GM03348 (cell line): Measurements from ENCODE around the gene NEURL1.
"Not testable (repeated sequence)": the region's sequence is repeated elsewhere in the genome, so short reads cannot be mapped to it uniquely, and the experiment has no call there.

Source experiments
- DNase-seq: peaks from one replicate; pipeline ENCODE4 v3.0.0; 2012; ENCODE audit warnings: low spot score

Gene NEURL1

GRCh38 chr10:103622935-103623574 is 129.6 kb downstream of the NEURL1 start:
- DNase-seq: no peak

DNA sequence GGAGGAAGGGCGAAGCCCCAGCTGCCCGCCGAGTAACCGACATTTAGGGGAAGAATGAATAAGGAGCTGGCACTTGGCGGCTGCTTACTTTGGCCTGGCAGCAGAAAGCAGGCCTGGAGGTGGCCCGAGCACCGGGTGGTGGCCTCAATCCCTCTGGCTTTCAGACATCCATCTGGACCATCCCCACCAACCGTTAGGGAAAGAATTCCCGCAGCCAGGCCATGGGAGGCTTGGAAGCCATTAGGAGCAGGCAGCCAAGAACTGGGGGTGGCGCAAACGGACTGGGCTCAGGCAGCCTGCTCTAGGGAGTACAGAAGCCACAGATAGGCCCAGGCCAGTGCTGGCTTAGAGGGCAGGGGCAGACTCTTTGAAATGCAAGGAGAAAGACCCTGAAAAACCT is 132.7 kb downstream of the NEURL1 start:
- DNase-seq: no peak

DNA sequence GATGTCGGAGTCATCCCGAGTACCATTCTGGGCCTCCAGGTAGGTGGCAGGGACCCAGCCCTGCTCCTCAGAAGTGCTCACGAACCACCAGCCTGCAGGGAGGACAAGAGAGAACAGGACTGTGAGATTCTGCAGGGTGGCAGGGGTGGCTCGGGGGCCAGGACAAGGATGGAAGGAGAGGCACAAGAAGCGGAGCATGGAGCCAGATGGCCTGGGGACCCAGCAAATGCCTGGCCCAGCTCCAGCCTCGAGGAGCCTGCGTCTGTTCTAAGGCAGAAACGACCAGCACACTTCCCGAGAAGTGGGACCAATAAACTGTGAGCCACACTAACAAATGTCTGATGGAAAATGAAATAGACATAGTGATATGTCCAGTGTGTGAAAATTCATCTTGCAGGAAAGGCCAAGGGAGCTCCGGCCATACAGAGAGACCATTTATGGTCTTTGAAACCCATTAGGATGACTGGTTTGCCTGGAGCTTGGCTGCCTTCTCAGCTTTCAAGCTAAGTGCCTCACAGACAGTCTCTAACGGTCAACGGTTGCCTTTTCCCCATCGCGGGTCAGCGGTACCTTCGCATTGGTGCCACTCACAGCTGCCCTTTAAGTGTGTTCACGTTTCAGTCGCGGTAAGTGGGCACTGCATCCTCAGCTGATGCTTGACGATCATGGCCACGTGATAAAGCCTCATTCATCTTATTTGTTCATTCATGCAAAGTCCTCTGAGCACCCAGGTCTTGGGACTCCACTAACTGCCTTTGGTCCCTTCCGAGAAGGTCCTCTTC is 133.8 kb downstream of the NEURL1 start:
- DNase-seq: no peak

DNA sequence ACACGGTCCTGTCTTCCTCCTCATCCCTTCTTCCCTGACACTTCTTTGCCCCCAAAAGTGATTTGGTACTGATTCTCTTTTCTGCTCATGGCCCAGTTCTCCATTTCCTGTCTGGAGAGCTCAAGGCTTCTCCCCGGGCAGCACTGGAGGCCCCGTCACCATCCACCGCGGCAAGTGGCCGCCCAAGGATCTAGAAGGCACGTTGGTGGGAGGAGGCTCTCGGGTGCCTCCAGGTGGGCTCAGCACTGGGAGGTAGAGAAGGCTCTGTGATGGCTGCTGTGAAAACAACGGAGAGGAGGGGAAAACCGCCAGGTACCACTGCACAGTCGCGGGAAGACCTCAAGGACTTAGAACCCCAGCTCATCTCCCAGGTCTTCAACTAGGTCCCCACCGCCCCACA is 134.4 kb downstream of the NEURL1 start:
- no peak for DNase-seq

DNA sequence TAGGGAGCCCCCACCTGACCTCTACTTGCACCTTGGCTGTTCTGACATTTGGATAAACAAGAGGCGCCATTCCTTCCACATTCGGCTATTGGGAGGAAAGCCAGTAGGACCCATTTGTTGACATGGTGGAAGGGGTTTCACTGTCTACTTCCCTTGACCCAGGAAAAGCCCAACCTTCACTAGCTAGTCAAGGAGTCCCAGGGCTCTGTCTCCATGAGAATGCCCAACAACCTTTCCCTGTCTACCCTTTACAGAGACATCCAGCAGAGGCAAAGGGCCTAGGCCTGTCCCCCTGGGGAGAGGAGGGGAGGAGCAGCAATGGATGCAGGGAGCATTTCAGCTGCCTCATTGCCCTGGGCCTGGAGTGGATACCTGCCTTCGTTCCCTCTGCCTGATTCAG is 136.1 kb downstream of the NEURL1 start:
- DNase-seq: no peak

- no peak for DNase-seq
Observed at GRCh38 chr10:103630156-103630555, 136.7 kb downstream of the NEURL1 start.

DNA sequence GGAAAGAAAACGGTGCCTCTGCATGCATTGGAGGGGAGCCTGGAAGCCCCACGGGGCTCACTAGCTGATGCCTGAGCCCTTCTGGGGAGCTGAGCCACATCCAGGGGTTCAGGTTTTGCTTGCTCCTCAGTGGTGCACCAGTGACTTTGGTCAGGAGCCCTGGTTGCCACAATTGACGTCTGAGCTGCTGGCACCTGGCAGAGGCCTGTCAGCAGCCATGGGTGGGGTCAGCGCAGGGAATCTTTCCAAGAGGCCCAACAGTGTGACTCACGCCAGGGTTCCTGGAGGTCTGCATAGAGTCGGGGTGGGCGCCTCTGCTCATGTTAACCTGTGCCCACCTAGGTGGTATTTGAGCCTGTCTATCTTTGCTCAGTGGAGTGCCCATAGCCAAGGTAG is 138.7 kb downstream of the NEURL1 start:
- DNase-seq: no peak

DNA sequence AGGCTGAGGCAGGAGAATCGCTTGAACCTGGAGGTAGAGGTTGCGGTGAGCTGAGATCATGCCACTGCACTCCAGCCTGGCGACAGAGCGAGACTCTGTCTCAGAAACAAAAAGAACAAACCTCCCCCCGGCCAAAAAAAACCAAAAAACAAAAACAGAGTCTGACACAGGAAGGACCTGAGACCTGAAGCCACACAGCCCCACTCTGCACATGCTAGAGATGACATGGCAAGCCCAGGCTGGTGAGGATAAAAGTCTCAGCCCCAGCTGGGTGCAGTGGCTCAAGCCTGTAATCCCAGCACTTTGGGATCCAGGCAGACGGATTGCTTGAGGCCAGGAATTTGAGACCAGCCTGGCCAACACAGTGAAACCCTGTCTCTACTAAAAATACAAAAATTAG is 139.4 kb downstream of the NEURL1 start:
- not testable (repeated sequence) for DNase-seq

- no peak for DNase-seq
Observed at GRCh38 chr10:103633846-103634245, 140.3 kb downstream of the NEURL1 start.

- DNase-seq: no peak
Observed at GRCh38 chr10:103635580-103635979, 142.1 kb downstream of the NEURL1 start.

DNA sequence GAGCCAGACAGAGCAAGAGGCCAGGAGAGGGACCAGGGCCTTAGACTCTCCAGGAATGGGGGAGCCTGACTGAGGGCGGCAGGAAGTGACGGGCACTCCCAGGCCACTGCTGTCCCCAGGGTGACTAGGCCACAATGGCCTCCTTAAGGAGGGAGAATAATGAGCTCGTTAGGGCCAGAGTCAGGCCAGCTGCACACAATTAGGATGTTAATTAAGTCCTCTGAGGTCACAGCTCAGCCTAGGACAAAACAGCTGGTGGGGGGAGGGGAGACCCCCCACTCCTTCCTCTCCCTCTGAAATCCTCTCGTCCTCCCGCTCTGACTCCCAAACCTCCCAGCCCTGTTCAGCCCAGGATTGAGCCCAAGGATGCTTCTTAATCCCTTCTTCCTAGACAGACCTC is 143.0 kb downstream of the NEURL1 start:
- DNase-seq: no peak

DNA sequence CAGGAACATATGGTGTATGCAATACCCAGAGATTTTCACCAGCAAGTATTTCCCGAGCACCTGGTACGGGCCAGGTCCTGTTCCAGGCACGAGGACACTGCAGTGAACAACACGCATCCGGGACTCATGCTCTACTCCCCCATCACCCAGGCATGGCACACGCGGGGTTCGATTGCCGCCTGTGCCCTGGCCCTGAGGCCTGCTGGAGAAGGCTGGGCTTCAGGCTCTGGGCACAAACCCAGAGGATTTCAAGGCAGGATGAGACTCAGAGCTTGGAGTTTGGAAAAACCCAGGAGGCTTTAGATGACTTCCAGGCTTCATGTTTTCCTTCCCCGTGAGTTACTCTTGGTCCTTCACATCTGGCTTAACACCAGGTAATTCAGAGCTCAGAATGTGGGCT is 143.5 kb downstream of the NEURL1 start:
- no peak for DNase-seq

GRCh38 chr10:103637927-103638557 is 144.5 kb downstream of the NEURL1 start:
- peak; percentile 80 for DNase-seq

DNA sequence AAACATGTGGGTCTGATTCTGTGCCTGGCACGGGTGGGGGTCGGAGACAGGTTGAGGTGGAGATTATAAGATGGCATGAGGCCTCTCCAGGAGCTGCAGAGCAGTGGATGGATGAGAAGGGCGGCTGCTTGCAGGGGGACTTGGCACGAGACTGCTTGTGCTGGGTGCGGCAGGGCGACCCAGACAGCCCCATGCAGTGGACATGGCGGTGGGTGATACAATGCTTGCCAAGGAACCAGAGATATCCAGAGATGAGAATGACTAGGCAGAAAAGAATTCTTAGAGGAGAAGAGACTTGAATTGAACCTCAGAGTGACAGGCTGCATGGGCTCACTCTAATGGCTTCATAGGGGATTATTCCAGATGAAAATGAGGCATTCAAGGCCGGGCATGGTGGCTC is 145.4 kb downstream of the NEURL1 start:
- no peak for DNase-seq

DNA sequence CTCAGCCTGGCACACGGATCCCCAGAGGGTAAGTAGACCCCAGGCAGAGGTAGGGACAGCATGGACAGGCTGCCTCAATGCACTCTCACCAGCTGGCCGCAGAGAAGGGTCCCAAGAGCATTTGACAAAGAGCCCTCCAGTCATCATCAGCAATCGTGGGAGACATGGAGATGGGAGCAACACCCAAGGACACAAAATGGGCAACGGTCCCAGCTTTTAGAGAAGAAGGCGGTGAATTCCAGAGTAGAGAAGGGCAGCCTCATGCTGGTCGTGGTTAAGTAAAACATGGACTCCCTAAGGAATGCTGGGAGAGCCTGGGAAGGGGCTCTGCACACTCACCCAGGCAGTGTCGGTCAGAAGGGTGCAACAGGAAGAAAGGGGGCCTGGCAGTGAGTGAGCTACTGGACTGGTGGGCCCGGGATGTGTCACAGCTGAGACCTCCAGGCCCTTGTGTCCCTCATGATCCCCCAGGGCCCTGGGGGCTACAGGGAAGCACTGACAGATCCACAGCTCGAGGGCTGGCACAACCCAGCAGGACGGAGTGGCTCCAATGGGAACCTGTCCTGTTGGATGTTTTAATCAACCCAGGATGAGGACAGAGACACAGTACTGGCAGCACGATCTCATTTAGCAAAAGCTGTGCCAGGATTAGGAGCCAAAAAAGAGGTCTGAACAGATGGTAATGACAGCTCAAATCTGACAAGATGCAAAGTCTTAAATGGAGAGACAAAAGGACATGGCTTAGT is 147.1 kb downstream of the NEURL1 start:
- no peak for DNase-seq

DNA sequence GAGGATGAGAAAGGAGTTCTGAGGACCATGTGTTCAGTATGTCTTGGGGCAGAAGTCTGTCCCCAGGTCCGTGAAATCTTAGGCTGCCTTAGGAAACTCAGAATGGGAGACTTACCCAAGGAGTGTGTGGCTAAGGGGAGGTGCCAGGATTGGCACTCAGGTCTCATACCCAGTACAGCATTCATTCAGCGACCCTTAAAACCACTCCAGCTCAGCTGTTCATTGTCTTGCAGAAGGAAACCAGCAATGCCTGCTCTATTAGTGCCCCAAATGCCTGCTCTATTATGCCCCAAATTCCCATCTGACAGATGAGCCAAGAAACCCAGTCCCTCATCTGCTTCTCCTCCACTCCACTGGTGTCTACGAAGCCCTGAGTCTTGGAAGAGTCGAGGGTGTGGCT is 147.8 kb downstream of the NEURL1 start:
- no peak for DNase-seq
